Tibial artery (tissue), 4 donors: ENCODE measurements around the gene MRPS27.

Experiments used
- DNase-seq, 2 donors: peaks; one replicate each; pipeline ENCODE4 v3.0.0-alpha.2; 2019
- H3K27ac ChIP-seq, 2 donors: fragments of 200-600 bp; sonication (generic) in 1 of 2; 1 replicate in 1 of 2; 2 replicates in 1 of 2; pipeline ENCODE4 v1.5.1; 2018 to 2019; ENCODE audit warnings: mild to moderate bottlenecking in 1 of 2
- H3K27me3 ChIP-seq, 2 donors: fragments of 200-600 bp; sonication (generic) in 1 of 2; one replicate each; pipeline versions ENCODE4 v1.5.1 to v1.6.0; 2016 to 2019
- H3K36me3 ChIP-seq, 3 donors: fragments of 200-600 bp; sonication (generic) in 2 of 3; one replicate each; pipeline ENCODE4 v1.5.1; 2016 to 2019; ENCODE audit warnings: mild to moderate bottlenecking in 2 of 3
- H3K4me1 ChIP-seq, 4 donors: fragments of 200-600 bp; sonication (generic) in 2 of 4; 1 replicate in 3 of 4; 2 replicates in 1 of 4; pipeline ENCODE4 v1.5.1; 2016 to 2019
- H3K4me3 ChIP-seq, 2 donors: fragments of 200-600 bp; sonication (generic) in 1 of 2; 1 replicate in 1 of 2; 2 replicates in 1 of 2; pipeline ENCODE4 v1.5.1; 2018 to 2019; ENCODE audit warnings: mild to moderate bottlenecking in 2 of 2
- H3K9me3 ChIP-seq, 3 donors: fragments of 200-600 bp; sonication (generic) in 1 of 3; one replicate each; pipeline ENCODE4 v1.5.1; 2016 to 2019
- intact Hi-C: fragments of 100-400 bp; cut with DNase I; formaldehyde crosslinking; loops from one replicate; pipeline ENCODE4 v1.15.0; 2023; ENCODE audit warnings: low total_unique reads
- TF ChIP-seq, protein P1 (sequence below), 2 experiments: fragments of 200-600 bp in 1 of 2; fragments of 450-650 bp in 1 of 2; IDR thresholded peaks; one replicate each; pipeline ENCODE4 v1.5.1; 2017 to 2019; ENCODE audit warnings: antibody characterized with exemption in 2 of 2, mild to moderate bottlenecking in 1 of 2, moderate library complexity in 1 of 2

The MRPS27 gene

DNA sequence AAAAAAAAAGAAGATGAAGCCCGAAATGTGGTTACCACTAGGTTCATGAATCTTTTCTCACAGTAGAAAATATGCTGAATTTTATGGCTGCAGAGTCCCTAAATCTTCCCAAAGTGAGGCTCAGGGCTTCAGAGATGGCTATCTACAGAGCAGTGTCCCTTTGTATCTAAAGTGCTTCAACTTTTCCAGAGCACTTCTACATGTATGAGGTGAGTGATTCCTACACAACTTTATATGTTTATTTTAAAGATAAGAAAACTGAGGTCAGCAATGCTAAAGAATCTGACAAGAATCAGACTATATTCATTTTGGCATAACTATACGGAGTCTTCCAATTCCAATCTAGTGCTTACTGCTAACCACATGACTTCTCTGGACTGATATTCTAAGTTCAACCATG lies 53.2 kb downstream of the MRPS27 start:
- no peak overlapping the region for H3K4me3 ChIP-seq
- no peaks in the 10 kb centered on the region for H3K9me3 ChIP-seq
- H3K4me1 ChIP-seq = peaks cover 0 to 50% (median 17%) of the 10 kb centered on the region in 4 donors
- no peak for DNase-seq
- no peaks in the 10 kb centered on the region for H3K27me3 ChIP-seq
- H3K27ac ChIP-seq = peak overlapping the region; percentile 37 to 43
- intact Hi-C loops = no loop called here
- H3K36me3 ChIP-seq = no peaks in the 10 kb centered on the region
- TF ChIP-seq, protein P1, sequence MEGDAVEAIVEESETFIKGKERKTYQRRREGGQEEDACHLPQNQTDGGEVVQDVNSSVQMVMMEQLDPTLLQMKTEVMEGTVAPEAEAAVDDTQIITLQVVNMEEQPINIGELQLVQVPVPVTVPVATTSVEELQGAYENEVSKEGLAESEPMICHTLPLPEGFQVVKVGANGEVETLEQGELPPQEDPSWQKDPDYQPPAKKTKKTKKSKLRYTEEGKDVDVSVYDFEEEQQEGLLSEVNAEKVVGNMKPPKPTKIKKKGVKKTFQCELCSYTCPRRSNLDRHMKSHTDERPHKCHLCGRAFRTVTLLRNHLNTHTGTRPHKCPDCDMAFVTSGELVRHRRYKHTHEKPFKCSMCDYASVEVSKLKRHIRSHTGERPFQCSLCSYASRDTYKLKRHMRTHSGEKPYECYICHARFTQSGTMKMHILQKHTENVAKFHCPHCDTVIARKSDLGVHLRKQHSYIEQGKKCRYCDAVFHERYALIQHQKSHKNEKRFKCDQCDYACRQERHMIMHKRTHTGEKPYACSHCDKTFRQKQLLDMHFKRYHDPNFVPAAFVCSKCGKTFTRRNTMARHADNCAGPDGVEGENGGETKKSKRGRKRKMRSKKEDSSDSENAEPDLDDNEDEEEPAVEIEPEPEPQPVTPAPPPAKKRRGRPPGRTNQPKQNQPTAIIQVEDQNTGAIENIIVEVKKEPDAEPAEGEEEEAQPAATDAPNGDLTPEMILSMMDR (IDR thresholded peaks at IDR 0.05) = no peak

DNA sequence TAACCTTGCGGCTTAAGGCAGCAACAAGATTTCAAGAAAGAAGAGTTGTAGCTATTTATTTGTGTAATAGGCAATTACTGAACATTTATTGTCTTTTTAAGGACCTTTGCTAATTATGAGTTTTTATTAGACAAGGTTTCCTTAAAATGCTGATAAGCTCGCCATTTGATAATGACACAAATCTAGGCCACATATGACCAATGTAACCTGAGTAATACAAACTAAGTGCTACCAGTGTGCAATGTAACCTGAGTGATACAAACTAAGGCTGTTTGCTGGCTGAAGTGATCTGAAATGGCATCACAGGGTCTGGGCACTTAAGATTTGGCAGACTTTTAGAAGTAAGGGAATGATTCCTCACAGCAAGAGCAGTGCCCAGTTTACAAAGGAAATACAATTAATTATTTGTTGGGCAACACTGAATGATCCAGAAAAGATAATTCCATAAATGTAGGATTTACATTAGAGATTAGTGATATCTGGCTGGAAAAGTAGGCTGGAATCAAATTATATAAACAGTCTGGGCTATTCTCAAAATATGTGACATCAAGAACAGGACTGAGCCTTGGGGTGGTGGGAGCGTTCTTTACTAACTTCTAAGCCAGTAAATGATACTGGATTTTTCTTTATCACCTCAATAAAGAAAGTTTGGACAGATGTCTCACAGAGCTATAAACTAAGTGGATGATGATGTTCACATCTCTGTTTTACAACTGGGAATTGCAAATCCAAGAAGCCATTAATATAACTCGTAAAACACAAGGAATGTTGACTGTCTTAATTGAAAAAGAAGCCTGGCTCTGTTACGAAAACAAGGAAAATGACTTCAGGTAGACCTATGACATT lies 54.8 kb downstream of the MRPS27 start:
- TF ChIP-seq, protein P1 (IDR thresholded peaks at IDR 0.05) = no peak
- Histone ChIP-seq H3K36me3 (no peaks in the 10 kb centered on the region), H3K9me3 (no peaks in the 10 kb centered on the region), H3K4me1 (peaks cover 0 to 47% (median 15%) of the 10 kb centered on the region in 4 donors), H3K27me3 (no peaks in the 10 kb centered on the region), H3K27ac (peak overlapping the region; percentile 13 to 34), H3K4me3 (no peak overlapping the region)
- intact Hi-C loops = no loop called here
- DNase-seq = no peak

DNA sequence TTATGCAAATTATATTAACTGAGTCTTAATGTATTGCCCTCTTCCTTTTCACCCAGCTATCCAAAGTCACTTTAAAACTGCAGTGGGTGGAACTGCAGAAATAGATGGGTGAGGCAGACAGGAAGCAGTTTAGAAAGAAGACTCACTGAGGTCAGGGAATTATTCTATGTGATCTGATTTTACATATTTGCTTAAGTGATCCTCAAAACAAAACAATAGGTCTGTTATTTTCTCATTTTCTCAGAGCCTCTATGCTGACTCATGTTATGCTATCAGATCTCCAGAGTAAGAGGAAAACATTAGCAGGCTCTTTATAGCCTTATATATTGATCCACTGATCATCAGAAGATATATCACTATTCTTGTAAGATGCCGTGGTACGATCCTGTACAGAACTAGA lies 63.5 kb downstream of the MRPS27 start:
- no peak for DNase-seq
- TF ChIP-seq, protein P1 (IDR thresholded peaks at IDR 0.05) = no peak
- Histone ChIP-seq H3K4me1 (peaks cover 0 to 30% (median 22%) of the 10 kb centered on the region in 4 donors), H3K36me3 (no peaks in the 10 kb centered on the region), H3K4me3 (no peak overlapping the region), H3K9me3 (no peaks in the 10 kb centered on the region), H3K27me3 (no peaks in the 10 kb centered on the region), H3K27ac (no peak overlapping the region)
- intact Hi-C loops = no loop called here

DNA sequence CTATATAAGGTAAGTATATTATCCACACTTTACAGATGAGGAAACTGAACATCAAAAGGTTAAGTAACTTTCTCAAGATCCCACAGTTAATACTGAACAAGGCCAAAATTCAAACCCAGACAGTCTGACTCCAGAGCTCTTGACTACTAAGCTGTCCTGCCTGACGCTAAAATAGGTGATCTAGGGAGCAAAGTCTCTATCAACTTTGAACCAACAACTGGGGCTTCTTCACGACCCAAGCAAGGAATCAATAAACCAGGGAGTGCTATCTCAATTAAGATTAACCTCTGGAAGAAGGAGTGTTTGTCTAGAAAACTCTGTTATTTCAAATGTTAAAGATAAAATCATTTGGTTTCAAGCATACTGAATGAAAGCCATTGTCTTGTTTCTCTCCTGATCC lies 64.4 kb downstream of the MRPS27 start:
- H3K4me3 ChIP-seq = no peak overlapping the region
- DNase-seq = no peak
- no peaks in the 10 kb centered on the region for H3K36me3 ChIP-seq
- H3K9me3 ChIP-seq = no peaks in the 10 kb centered on the region
- peaks cover 0 to 39% (median 31%) of the 10 kb centered on the region in 4 donors for H3K4me1 ChIP-seq
- TF ChIP-seq, protein P1 (IDR thresholded peaks at IDR 0.05) = no peak
- no peak overlapping the region for H3K27ac ChIP-seq
- intact Hi-C loops = no loop called here
- no peaks in the 10 kb centered on the region for H3K27me3 ChIP-seq

DNA sequence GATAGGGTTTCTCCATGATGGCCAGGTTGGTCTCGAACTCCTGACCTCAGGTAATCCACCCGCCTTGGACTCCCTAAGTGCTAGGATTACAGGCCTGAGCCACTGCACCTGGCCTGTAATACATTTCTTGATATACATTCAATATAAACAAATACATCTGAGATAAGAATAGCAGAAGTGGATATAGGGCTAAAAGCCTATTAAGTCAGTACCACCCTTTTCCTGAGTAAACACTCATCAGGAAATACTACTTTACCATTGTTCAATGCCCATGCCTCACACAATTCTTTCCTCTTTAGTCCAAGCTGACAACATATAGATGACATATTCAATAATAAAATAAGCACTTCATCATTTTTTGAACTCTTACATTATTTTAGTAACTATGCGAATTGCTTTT lies 64.8 kb downstream of the MRPS27 start:
- no peak overlapping the region for H3K27ac ChIP-seq
- H3K4me1 ChIP-seq = peaks cover 0 to 42% (median 31%) of the 10 kb centered on the region in 4 donors
- H3K36me3 ChIP-seq = no peaks in the 10 kb centered on the region
- no peak for DNase-seq
- intact Hi-C loops = no loop called here
- no peak overlapping the region for H3K4me3 ChIP-seq
- H3K9me3 ChIP-seq = no peaks in the 10 kb centered on the region
- no peaks in the 10 kb centered on the region for H3K27me3 ChIP-seq
- TF ChIP-seq, protein P1 (IDR thresholded peaks at IDR 0.05) = no peak
